Endothelial cell of umbilical vein (primary cell): ENCODE results near the gene IPPK. TPM values are rescaled to one million over a fixed set of nuclear protein-coding genes. Genes with fewer than 3 reads are reported as not detected.

Experiments
- BruUV-seq: library from RNA; stranded (reverse); fragments of 400-500 nt; replicated peaks from 2 replicates; lab custom pipeline; 2021; lab: Mats Ljungman, UMichigan
- CTCF ChIA-PET: fragments of 300-600, 350-600 bp; sonication (Branson Sonifier 250); formaldehyde crosslinking; loops from one replicate; lab custom pipeline; 2021; ENCODE audit warnings: antibody characterized with exemption, inconsistent platforms; lab: Charles Lee
- POLR2A ChIA-PET: fragments of 300-600, 350-600 bp; sonication (Branson Sonifier 250); formaldehyde crosslinking; loops from one replicate; lab custom pipeline; 2021; ENCODE audit warnings: antibody characterized with exemption, inconsistent platforms; lab: Charles Lee
- DNase-seq: peaks from one replicate; pipeline ENCODE4 v3.0.0-alpha.2; 2011; ENCODE audit warnings: low read depth, low spot score
- FAIRE-seq: peaks from 2 replicates; lab custom pipeline; 2011; peaks lifted over from hg19 to GRCh38; lab: Jason Lieb, UNC
- H2AFZ ChIP-seq: 2 replicates; pipeline ENCODE4 v1.6.0; 2012; ENCODE audit warnings: low read depth, low read length, control low read depth, inconsistent platforms
- H3K27ac ChIP-seq: 2 replicates; pipeline ENCODE4 v1.5.1; 2011; ENCODE audit warnings: low read depth, mild to moderate bottlenecking, control low read depth, low read length, moderate library complexity; ENCODE audit not compliant: insufficient read depth
- H3K27me3 ChIP-seq, 2 experiments: 2 replicates each; pipeline versions ENCODE4 v1.6.0 to v1.6.1; 2011; ENCODE audit warnings: low read length in 2 of 2, mixed read lengths in 1 of 2; ENCODE audit not compliant: control insufficient read depth in 2 of 2, insufficient read depth in 2 of 2
- H3K36me3 ChIP-seq, 2 experiments: 2 replicates in 1 of 2; 3 replicates in 1 of 2; pipeline ENCODE4 v1.5.1; 2011; ENCODE audit warnings: low read length in 2 of 2, mild to moderate bottlenecking in 1 of 2, moderate library complexity in 1 of 2; ENCODE audit not compliant: control insufficient read depth in 2 of 2, insufficient read depth in 2 of 2; ENCODE audit errors: extremely low read depth in 1 of 2
- H3K4me1 ChIP-seq: 3 replicates; pipeline ENCODE4 v1.5.1; 2011; ENCODE audit warnings: mild to moderate bottlenecking, low read length; ENCODE audit not compliant: control insufficient read depth, insufficient read depth; ENCODE audit errors: extremely low read depth
- H3K4me2 ChIP-seq: 2 replicates; pipeline ENCODE4 v1.6.1; 2011; ENCODE audit warnings: low read length, control low read depth, mixed read lengths; ENCODE audit not compliant: insufficient read depth
- H3K4me3 ChIP-seq, 3 experiments: fragments of 200-600 bp in 1 of 3; sonication (generic), shearing (Covaris generic) in 1 of 3; replicated peaks in 1 of 3; 2 replicates each; pipeline ENCODE4 v1.5.1; 2011 to 2016; ENCODE audit warnings: control low read depth in 3 of 3, low read length in 3 of 3, mild to moderate bottlenecking in 2 of 3, inconsistent platforms in 1 of 3, low read depth in 1 of 3, moderate library complexity in 1 of 3; ENCODE audit not compliant: insufficient read depth in 1 of 3
- H3K79me2 ChIP-seq: 2 replicates; pipeline ENCODE4 v1.6.0; 2012; ENCODE audit warnings: low read length, inconsistent platforms; ENCODE audit not compliant: control insufficient read depth, insufficient read depth
- H3K9ac ChIP-seq: replicated peaks from 2 replicates; pipeline ENCODE3; 2011; ENCODE audit warnings: low read length, control low read depth; ENCODE audit not compliant: insufficient read depth; ENCODE audit errors: extremely low read depth
- H3K9me1 ChIP-seq: replicated peaks from 3 replicates; pipeline ENCODE4 v1.6.0; 2011; ENCODE audit warnings: mild to moderate bottlenecking, low read length; ENCODE audit not compliant: control insufficient read depth, insufficient read depth; ENCODE audit errors: extremely low read depth
- H3K9me3 ChIP-seq: replicated peaks from 2 replicates; pipeline ENCODE4 v1.5.1; 2012; ENCODE audit warnings: low read length, inconsistent platforms; ENCODE audit not compliant: control insufficient read depth, insufficient read depth
- H4K20me1 ChIP-seq: replicated peaks from 2 replicates; pipeline ENCODE3; 2011; ENCODE audit warnings: mild to moderate bottlenecking, low read length; ENCODE audit not compliant: control insufficient read depth, insufficient read depth; ENCODE audit errors: extremely low read depth
- EZH2 ChIP-seq: IDR thresholded peaks from 2 replicates; pipeline ENCODE4 v1.6.1; 2012; ENCODE audit warnings: borderline replicate concordance, low read depth, mild to moderate bottlenecking, moderate library complexity, low read length, inconsistent platforms; ENCODE audit not compliant: severe bottlenecking
- FOS ChIP-seq: IDR thresholded peaks from 2 replicates; pipeline ENCODE4 v1.6.1; 2011; ENCODE audit warnings: mild to moderate bottlenecking, low read length, moderate library complexity, borderline replicate concordance; ENCODE audit not compliant: insufficient read depth
- GATA2 ChIP-seq: IDR thresholded peaks from 2 replicates; pipeline ENCODE4 v1.7.0; 2011; ENCODE audit warnings: low read depth, mild to moderate bottlenecking, moderate library complexity, mixed read lengths, low read length; ENCODE audit not compliant: insufficient read length, insufficient read depth
- JUN ChIP-seq: IDR thresholded peaks from 2 replicates; pipeline ENCODE4 v1.6.1; 2011; ENCODE audit warnings: borderline replicate concordance, low read depth; ENCODE audit not compliant: insufficient read length, insufficient read depth
- MAX ChIP-seq: IDR thresholded peaks from 2 replicates; pipeline ENCODE4 v1.6.1; 2011; ENCODE audit not compliant: insufficient read depth, insufficient read length
- MYC ChIP-seq: IDR thresholded peaks from one replicate; pipeline ENCODE4 v1.6.1; 2011; ENCODE audit warnings: mild to moderate bottlenecking, low read depth, low read length
- POLR2A ChIP-seq: IDR thresholded peaks from 2 replicates; pipeline ENCODE4 v1.6.1; 2012; ENCODE audit warnings: low read depth, mild to moderate bottlenecking, control low read depth, low read length
- POLR2AphosphoS5 ChIP-seq: IDR thresholded peaks from 2 replicates; pipeline ENCODE4 v1.6.1; 2012; ENCODE audit warnings: low read depth, mild to moderate bottlenecking, control low read depth, low read length, moderate library complexity; ENCODE audit not compliant: insufficient read depth
- dilution Hi-C: fragments of 300-500 bp; cut with MboI; formaldehyde crosslinking; loops from one replicate; pipeline ENCODE4 v1.15.0; 2019; ENCODE audit warnings: low sequenced_read_pairs; ENCODE audit not compliant: extremely low pct_ligation_motif_present
- intact Hi-C: fragments of 100-400 bp; cut with micrococcal nuclease; formaldehyde crosslinking; loops from one replicate; pipeline ENCODE4 v1.10.0; 2022
- polyA plus RNA-seq, 4 experiments: library from polyadenylated mRNA; depleted of rRNA in 3 of 4; stranded (reverse) in 3 of 4; unstranded in 1 of 4; fragments of >200 nt; gene quantifications; 2 replicates each; pipeline versions ENCODE4 v1.2.1 to v1.2.3, GENCODE V29; 2011 to 2012; ENCODE audit warnings: missing spikeins in 1 of 4
- total RNA-seq: library from RNA; stranded (reverse); gene quantifications from 2 replicates; pipeline ENCODE4 v1.2.3, GENCODE V29; 2021
- TF ChIP-seq, protein P1 (sequence below), 2 donors: IDR thresholded peaks; 1 replicate in 1 of 2; 2 replicates in 1 of 2; pipeline ENCODE4 v1.5.1; 2011; ENCODE audit warnings: low read length in 2 of 2, mild to moderate bottlenecking in 2 of 2, moderate library complexity in 2 of 2, control low read depth in 1 of 2, inconsistent platforms in 1 of 2, low read depth in 1 of 2; ENCODE audit not compliant: insufficient read depth in 1 of 2; ENCODE audit errors: extremely low read depth in 1 of 2

The IPPK gene
- total and polyA plus RNA-seq, 2 donors (not counting 3 experiments of a cell fraction or from before 2014, with no cell fraction given): 14.0 to 28.0 TPM

GRCh38 chr9:92645041-92645440 is 24.9 kb downstream of the IPPK start:
- H3K27ac ChIP-seq: no peak overlapping the region
- H3K4me1 ChIP-seq: no peaks in the 10 kb centered on the region
- dilution Hi-C loops (no loop called here), intact Hi-C loops (loop anchor here (5.0 kb wide), 1 partner anchor 62 kb away; no protein-coding TSS in a partner anchor)
- H3K79me2 ChIP-seq: peaks cover 6% of the 10 kb centered on the region
- H3K4me2 ChIP-seq: no peak overlapping the region
- no peak overlapping the region for H3K4me3 ChIP-seq
- BruUV-seq: no TSS peak
- H3K9ac ChIP-seq: no peak overlapping the region
- FAIRE-seq (no peak), DNase-seq (no peak)
- H3K27me3 ChIP-seq: no peaks in the 10 kb centered on the region
- H3K36me3 ChIP-seq: peaks cover 12 to 40% of the 10 kb centered on the region in 2 experiments
- H2AFZ ChIP-seq: no peak overlapping the region
- no peaks in the 10 kb centered on the region for H4K20me1 ChIP-seq
- CTCF ChIA-PET: interaction anchor here (1.0 kb wide), 1 partner anchor 145 kb away, joined by 4 read pairs; no protein-coding TSS in a partner anchor
- TF ChIP-seq, protein P1, sequence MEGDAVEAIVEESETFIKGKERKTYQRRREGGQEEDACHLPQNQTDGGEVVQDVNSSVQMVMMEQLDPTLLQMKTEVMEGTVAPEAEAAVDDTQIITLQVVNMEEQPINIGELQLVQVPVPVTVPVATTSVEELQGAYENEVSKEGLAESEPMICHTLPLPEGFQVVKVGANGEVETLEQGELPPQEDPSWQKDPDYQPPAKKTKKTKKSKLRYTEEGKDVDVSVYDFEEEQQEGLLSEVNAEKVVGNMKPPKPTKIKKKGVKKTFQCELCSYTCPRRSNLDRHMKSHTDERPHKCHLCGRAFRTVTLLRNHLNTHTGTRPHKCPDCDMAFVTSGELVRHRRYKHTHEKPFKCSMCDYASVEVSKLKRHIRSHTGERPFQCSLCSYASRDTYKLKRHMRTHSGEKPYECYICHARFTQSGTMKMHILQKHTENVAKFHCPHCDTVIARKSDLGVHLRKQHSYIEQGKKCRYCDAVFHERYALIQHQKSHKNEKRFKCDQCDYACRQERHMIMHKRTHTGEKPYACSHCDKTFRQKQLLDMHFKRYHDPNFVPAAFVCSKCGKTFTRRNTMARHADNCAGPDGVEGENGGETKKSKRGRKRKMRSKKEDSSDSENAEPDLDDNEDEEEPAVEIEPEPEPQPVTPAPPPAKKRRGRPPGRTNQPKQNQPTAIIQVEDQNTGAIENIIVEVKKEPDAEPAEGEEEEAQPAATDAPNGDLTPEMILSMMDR (IDR thresholded peaks at IDR 0.05; ENCODE audit: extremely low read depth in 1 of 2, insufficient read depth in 1 of 2, low read depth in 1 of 2, low read length in 2 of 2): no peak
- TF ChIP-seq GATA2: no peak
- no peak for TF ChIP-seq MAX
- TF ChIP-seq POLR2A: no peak
- TF ChIP-seq EZH2: no peak
- no peak for TF ChIP-seq FOS
- TF ChIP-seq JUN: no peak
- TF ChIP-seq MYC: no peak
- no peak for TF ChIP-seq POLR2AphosphoS5
- H3K9me1 ChIP-seq: no peaks in the 10 kb centered on the region
- POLR2A ChIA-PET: no interaction called here
- no peaks in the 10 kb centered on the region for H3K9me3 ChIP-seq
